GM19324 (cell line): Measurements from ENCODE around the gene GRIK4.

ENCODE experiments used
- ATAC-seq: cut with Tn5 transposase; IDR thresholded peaks from one replicate; pipeline ENCODE4 v1.9.1; 2021; ENCODE audit warnings: mild to moderate bottlenecking, moderate library complexity; ENCODE audit not compliant: unreplicated experiment, low FRiP score

The GRIK4 gene

DNA sequence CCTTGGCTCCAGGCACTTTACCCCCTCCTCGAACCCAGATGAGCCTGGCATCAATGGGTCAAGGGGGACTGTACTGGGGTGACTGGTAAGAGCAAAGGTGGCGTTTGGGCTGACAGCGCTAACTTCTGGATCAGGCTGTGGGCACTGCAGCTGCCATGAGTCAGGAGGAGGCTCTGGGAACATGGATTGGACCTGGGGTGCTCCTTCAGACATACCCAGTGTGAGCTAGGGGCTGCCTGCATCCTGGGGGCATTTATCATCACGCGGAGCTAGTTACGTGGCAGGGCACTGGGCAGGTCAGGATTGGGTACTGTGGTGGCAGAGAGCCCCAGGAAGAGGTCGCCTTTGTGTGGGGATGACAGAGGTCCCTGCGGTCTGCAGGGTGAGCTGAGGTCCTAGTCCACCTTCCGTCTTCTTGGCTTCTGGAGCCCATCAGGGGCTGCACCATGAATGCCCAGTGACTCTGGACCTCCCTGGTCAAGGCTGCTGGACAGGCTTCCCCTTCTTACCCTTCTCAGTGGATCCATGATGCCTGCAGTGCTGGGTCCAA is 13.1 kb downstream of the GRIK4 start:
- ATAC-seq: no peak

GRCh38 chr11:120525261-120526171 is 14.0 kb downstream of the GRIK4 start:
- no peak for ATAC-seq

GRCh38 chr11:120526241-120526640 is 14.7 kb downstream of the GRIK4 start:
- ATAC-seq: no peak

DNA sequence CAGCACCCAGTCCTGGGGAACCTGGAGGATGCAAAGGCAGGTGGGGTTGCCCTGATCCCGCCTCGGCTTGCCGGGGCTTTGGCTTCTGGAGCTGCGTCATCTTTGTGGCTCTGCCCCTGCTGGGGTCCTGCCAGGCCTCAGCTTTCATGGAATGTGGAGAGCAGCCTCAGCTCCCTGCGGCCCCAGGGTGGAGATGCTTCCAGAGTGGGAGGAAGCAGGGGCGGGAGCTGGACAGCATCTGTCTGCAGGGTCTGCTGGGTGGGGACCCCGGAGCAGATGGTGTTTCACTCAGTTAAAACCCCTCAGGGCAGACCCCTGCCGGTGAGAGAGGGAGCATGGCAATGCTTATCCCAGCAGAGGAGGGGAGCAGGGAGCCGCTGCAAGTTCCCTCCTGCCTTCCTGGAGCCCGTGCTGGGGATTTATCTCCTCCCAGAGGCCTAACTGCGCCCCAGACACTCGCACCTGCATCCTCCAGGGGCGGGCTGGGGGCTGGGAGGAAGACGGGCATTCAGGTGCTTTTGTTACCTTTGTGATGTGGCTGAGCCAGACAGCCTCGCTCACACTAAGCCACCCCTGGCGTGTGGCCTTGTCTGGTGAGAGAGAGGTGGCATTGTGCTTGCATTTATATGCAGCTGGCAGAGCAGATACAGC is 15.7 kb downstream of the GRIK4 start:
- no peak for ATAC-seq

DNA sequence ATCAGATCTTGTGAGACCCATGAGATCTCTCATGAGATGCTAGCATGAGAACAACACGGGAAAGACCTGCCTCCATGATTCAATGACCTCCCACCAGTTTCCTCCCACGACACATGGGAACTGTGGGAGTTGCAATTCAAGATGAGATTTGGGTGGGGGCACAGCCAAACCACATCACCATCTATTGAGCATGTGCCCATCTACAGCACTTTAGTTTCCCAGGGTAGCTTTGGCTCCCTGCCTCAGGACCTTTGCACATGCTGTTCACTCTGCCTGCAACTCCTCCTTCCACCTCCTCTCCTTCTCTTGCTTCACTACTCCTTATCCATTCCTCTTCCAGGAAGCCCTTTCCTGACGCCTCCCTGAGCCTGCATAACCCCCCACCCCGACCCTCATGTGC is 17.2 kb downstream of the GRIK4 start:
- no peak for ATAC-seq

DNA sequence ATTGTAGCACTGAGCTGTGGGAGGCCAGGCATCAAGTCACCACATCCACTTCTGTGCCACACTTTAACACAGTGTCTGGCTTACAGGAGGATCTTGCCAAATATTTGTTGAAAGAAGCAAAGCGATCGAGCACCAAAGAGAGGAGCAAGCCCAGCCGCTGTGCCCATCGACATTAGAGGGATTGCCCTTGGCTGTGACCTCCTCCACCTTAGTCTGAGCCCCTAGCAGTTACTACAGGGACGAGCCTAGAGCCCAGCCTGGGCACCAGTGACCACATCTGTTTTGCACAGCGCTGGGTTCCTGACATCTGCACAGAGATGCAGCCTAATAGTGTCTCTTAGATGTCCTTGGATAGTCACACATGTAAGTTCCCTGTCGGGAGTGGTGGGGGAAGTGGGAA is 17.7 kb downstream of the GRIK4 start:
- no peak for ATAC-seq

DNA sequence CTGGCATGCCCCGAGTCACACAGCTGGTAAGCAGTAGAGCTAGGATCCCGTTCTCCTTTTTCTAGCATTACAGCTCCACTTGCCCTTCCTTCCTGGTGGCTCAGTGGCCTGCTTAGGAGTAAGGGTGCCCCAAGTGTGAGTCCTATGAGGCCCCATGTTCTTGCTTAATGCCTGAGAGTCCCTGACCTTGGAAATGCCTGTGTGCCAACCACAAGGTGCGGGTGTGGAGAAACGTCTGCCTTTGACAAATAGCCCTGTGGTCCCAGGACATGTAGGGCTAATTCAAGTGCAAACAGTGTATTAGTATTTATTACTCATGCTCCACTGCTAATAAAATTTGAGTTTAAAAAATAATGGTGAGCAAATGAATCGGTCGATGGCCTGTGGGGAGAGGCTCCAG is 18.4 kb downstream of the GRIK4 start:
- no peak for ATAC-seq

DNA sequence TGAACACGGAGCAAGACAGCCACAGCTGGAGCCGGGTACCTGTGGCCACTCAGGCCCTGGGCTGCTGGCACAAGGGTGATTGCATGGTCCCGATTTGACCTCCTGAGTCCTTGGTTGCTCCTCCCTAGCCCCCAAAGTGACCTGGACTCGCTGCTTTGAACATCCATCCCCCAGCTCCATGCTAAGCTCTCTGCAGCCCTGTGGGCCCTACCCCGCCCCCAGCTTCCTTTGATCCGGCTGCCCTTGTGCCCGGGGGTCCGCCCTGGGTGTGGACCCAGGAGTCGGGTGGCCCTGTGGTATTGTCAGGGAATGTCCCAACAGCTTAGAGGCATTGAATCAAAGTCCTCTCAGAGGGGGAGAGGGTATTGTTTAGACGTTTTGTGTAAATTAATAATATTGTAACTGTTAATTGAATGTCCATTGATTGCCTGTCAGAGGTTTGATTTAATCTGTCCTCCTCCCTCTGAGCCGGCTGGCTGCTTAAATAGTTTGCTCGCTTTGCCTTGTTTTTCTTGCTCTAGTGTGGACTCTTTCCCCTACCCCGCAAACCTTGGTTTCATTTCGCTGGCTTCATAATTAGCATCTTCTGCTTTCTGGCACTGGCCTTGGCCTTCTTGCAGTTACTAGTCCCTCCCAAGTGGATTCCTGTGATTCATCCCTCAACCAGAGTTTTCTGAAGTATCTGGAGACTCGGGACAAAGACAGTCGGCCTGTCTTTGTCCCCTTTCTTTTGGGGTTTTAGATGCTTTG is 20.7 kb downstream of the GRIK4 start:
- no peak for ATAC-seq

DNA sequence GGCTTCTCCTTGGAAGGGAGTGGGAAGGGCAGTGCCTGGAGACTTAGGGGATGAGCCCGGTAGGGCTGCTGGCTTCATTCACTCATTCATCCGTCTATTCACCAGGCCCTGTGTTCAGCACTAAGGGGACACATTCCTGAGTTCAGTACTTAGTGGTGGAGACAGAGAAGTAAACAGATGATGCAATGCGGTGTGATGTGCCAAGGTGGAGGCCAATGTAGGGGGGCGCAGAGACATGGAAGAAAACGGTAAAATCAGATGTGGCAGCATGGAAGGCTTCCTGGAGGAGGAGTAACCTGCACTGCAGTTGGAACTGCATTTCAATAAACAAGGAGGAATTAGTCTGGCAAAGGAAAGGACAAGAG is 21.3 kb downstream of the GRIK4 start:
- no peak for ATAC-seq

GRCh38 chr11:120536091-120536796 is 24.7 kb downstream of the GRIK4 start:
- ATAC-seq: no peak

DNA sequence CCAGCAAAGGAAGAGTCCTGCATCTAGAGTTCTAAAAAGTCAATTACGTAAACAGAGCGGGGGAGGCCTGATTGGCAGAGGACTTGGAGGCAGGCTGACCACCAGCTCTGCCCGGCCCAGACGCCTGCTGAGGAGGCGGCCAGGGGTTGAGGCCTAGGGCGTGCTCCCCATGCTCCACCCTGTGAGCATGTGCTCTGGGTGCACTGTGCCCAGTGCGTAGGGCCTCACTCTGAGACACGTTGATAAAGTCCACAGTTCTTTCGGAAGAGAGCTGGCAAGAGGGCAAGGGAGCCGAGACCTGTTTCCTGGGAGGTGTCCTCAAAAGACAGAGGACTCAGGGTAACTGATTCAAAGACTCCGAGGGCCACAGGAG is 25.2 kb downstream of the GRIK4 start:
- no peak for ATAC-seq

GRCh38 chr11:120537996-120538395 is 26.4 kb downstream of the GRIK4 start:
- ATAC-seq: no peak

- no peak for ATAC-seq
These were observed 27.2 kb downstream of the GRIK4 start for GRCh38 chr11:120538707-120539106.

DNA sequence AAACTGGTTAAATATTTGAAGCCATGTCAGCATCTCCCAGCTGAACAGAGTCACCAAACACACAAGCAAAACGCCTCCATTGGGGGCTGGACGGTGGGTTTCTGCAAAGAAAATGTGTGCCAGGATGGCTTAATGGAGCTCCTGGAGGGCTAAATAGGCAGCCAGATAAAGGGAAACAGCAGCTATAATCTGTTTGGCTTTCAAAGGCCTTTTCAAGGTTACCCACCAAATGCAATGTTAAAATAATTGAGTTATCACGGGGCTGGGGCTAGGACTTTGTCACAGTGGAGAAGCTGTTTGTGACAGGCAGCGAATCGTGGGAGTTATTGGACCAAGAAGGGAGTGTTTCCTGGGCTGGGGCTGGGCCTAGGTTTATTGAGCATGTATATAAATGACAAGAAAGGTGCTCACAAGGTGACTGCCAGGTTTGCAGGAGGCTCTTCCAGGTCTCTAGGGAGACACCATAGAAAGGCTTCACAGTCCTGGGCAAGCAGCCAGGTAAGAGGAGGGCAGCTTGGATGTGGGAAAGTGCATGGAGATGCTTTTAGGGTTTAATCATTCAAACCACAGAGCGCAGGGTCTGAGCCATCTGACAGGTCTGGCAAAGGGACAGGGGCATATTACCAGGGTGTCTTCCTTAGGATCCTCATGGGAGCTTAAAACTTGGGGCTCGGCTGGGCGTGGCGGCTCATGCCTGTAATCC is 28.3 kb downstream of the GRIK4 start:
- ATAC-seq: no peak

DNA sequence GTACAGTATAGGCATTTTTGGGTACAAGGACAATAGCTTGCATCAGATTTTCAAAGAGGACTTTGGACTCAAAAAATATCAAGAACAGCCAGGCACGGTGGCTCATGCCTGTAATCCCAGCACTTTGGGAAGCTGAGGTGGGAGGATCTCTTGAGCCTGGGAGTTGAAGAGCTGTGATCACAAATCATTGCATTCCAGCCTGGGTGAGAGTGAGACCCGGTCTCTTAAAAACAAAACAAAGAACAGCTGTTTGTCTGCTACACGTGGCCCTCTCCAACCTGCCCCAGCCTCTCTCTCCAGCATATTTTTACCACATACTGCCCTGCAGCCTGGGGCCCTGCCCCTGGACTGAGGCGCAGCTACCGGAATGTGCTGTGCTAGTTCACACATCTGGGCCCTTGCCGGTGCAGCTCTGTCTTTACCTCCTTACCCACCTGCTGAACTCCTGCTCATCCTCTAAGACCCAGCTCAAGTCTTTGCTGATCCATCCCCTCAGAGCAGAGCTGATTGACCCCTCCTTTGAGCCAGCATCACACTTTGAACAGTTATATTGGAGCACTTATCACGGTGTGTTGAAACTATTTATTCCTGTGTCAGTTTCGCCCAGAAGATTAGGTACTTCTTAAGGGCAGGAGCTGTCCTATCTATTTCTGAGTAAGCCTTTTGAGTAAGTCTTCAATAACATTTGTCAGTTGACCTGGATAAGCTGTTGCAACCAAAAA is 29.4 kb downstream of the GRIK4 start:
- no peak for ATAC-seq

DNA sequence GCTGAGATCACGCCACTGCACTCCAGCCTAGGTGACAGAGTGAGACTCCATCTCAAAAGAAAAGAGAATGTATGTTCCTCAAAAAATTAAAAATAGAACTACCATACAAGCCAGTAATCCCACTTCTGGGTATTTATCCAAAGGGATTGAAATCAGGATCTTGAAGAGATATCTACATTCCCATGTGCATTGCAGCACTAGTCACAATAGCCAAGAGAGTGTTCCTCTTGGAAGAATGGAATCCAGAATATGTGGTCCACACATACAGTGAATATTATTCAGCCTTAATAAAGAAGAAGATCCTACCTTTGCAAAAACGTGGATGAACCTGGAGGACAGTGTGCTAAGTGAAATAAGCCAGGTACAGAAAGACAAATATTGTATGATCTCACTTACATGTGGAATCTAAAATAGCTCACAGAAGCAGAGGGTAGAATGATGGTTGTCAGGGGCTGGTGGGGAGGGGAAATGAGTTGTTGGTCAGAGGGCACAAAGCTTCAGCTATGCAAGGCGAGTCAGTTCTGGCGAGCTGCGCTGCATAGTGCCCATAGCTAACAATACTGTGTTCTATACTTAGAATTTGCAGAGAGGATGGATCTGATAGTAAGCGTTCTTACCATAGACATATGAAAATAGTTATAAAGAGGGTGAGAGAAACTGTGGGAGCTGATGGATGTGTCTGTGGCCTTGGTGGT is 32.1 kb downstream of the GRIK4 start:
- no peak for ATAC-seq

- no peak for ATAC-seq
These were observed 34.3 kb downstream of the GRIK4 start for GRCh38 chr11:120545813-120546212.

- ATAC-seq: no peak
These were observed 35.0 kb downstream of the GRIK4 start for GRCh38 chr11:120546312-120547205.
